ENCODE results near the gene NFAT5. TPM values are rescaled to one million over a fixed set of nuclear protein-coding genes. Genes with fewer than 3 reads are reported as not detected.

Gene NFAT5
- total and polyA plus RNA-seq, 8 donors, result 1.2 to 57.2 (median 21.5) TPM

- H3K27me3 ChIP-seq, result no peaks in the 10 kb centered on the region
- no peak overlapping the region for H3K27ac ChIP-seq
- no peaks in the 10 kb centered on the region for H3K9me3 ChIP-seq
- H3K36me3 ChIP-seq, result peaks cover 7 to 80% (median 60%) of the 10 kb centered on the region in 4 donors
- DNase-seq, result no peak
- no peak for TF ChIP-seq EP300 (IDR thresholded peaks at IDR 0.05)
- TF ChIP-seq CTCF (IDR thresholded peaks at IDR 0.05), result no peak
- no peak for TF ChIP-seq POLR2AphosphoS5 (IDR thresholded peaks at IDR 0.05)
- TF ChIP-seq POLR2A (IDR thresholded peaks at IDR 0.05), result no peak
- H3K4me3 ChIP-seq, result no peak overlapping the region
- peaks cover 0 to 6% (median 2%) of the 10 kb centered on the region in 4 donors for H3K4me1 ChIP-seq
- intact Hi-C loops (cut with DNase I; ENCODE audit: low total_unique reads), result no loop called here
Observed at GRCh38 chr16:69701452-69701851, 135.7 kb downstream of the NFAT5 start.

GRCh38 chr16:69701866-69702265 is 136.1 kb downstream of the NFAT5 start:
- no peaks in the 10 kb centered on the region for H3K27me3 ChIP-seq
- H3K9me3 ChIP-seq, result no peaks in the 10 kb centered on the region
- no peak for DNase-seq
- intact Hi-C loops (cut with DNase I; ENCODE audit: low total_unique reads), result no loop called here
- H3K27ac ChIP-seq, result no peak overlapping the region
- WGBS, 5 donors, result 72 to 87% (median 84%) methylated on average over 2 of the region's 2 CpGs
- peaks cover 7 to 76% (median 56%) of the 10 kb centered on the region in 4 donors for H3K36me3 ChIP-seq
- peaks cover 0 to 11% (median 4%) of the 10 kb centered on the region in 4 donors for H3K4me1 ChIP-seq
- no peak overlapping the region for H3K4me3 ChIP-seq
- TF ChIP-seq CTCF (IDR thresholded peaks at IDR 0.05) (no peak), POLR2A (IDR thresholded peaks at IDR 0.05) (no peak), POLR2AphosphoS5 (IDR thresholded peaks at IDR 0.05) (no peak), EP300 (IDR thresholded peaks at IDR 0.05) (no peak)

- TF ChIP-seq POLR2AphosphoS5 (IDR thresholded peaks at IDR 0.05) (no peak), CTCF (IDR thresholded peaks at IDR 0.05) (no peak), EP300 (IDR thresholded peaks at IDR 0.05) (no peak), POLR2A (IDR thresholded peaks at IDR 0.05) (no peak)
- peaks cover 0 to 12% (median 4%) of the 10 kb centered on the region in 4 donors for H3K4me1 ChIP-seq
- intact Hi-C loops (cut with DNase I; ENCODE audit: low total_unique reads), result no loop called here
- no peak for DNase-seq
- H3K4me3 ChIP-seq, result no peak overlapping the region
- WGBS, 5 donors, result 83 to 94% (median 90%) methylated on average over 2 of the region's 2 CpGs
- H3K36me3 ChIP-seq, result peaks cover 0 to 69% (median 56%) of the 10 kb centered on the region in 4 donors
- no peak overlapping the region for H3K27ac ChIP-seq
- no peaks in the 10 kb centered on the region for H3K9me3 ChIP-seq
- no peaks in the 10 kb centered on the region for H3K27me3 ChIP-seq
Observed at GRCh38 chr16:69703638-69704037, 137.9 kb downstream of the NFAT5 start.

GRCh38 chr16:69706256-69706974 is 140.6 kb downstream of the NFAT5 start:
- DNase-seq, result peak in 1 of 2 donors; percentile 33
- Histone ChIP-seq H3K4me3 (no peak overlapping the region), H3K27ac (peak overlapping the region in 1 of 5 donors; percentile 7), H3K9me3 (no peaks in the 10 kb centered on the region), H3K36me3 (peaks cover 0 to 68% (median 54%) of the 10 kb centered on the region in 4 donors), H3K4me1 (peaks cover 0 to 34% (median 19%) of the 10 kb centered on the region in 4 donors), H3K27me3 (no peaks in the 10 kb centered on the region)
- 30 to 59% (median 45%) methylated on average over 1 of the region's 1 CpG for WGBS, 5 donors
- TF ChIP-seq EP300 (IDR thresholded peaks at IDR 0.05), result no peak
- TF ChIP-seq POLR2AphosphoS5 (IDR thresholded peaks at IDR 0.05), result no peak
- no peak for TF ChIP-seq POLR2A (IDR thresholded peaks at IDR 0.05)
- TF ChIP-seq CTCF (IDR thresholded peaks at IDR 0.05), result no peak
- intact Hi-C loops (cut with DNase I; ENCODE audit: low total_unique reads), result no loop called here
